A204.1 (cell line): ENCODE measurements around the gene ETNPPL.
"Not testable (repeated sequence)": the region's sequence is repeated elsewhere in the genome, so short reads cannot be mapped to it uniquely, and the experiment has no call there.

Experiments used
- FAIRE-seq: peaks from 2 replicates; lab custom pipeline; 2012; peaks lifted over from hg19 to GRCh38; lab: Jason Lieb, UNC

Gene ETNPPL

GRCh38 chr4:108754327-108754726, 8.5 kb downstream of the ETNPPL start:
- FAIRE-seq, result no peak

GRCh38 chr4:108751321-108751720, 11.5 kb downstream of the ETNPPL start:
- no peak for FAIRE-seq

- no peak for FAIRE-seq
These were observed 13.7 kb downstream of the ETNPPL start for GRCh38 chr4:108749119-108749518.

GRCh38 chr4:108746511-108746910, 16.3 kb downstream of the ETNPPL start:
- FAIRE-seq, result no peak

GRCh38 chr4:108744307-108744706, 18.5 kb downstream of the ETNPPL start:
- no peak for FAIRE-seq

GRCh38 chr4:108742451-108743420, 20.1 kb downstream of the ETNPPL start:
- FAIRE-seq, result no peak

- FAIRE-seq, result no peak
These were observed 24.7 kb downstream of the ETNPPL start for GRCh38 chr4:108738003-108738706.

GRCh38 chr4:108731006-108731405, 31.8 kb downstream of the ETNPPL start:
- no peak for FAIRE-seq

GRCh38 chr4:108730579-108730978, 32.3 kb downstream of the ETNPPL start:
- no peak for FAIRE-seq

- no peak for FAIRE-seq
These were observed 33.1 kb downstream of the ETNPPL start for GRCh38 chr4:108729731-108730130.

GRCh38 chr4:108725457-108725856, 37.4 kb downstream of the ETNPPL start:
- FAIRE-seq, result no peak

- FAIRE-seq, result no peak
These were observed 45.5 kb downstream of the ETNPPL start for GRCh38 chr4:108717386-108717785.

GRCh38 chr4:108716340-108716739, 46.5 kb downstream of the ETNPPL start:
- no peak for FAIRE-seq

GRCh38 chr4:108714880-108715279, 48.0 kb downstream of the ETNPPL start:
- no peak for FAIRE-seq

- not testable (repeated sequence) for FAIRE-seq
These were observed 52.3 kb downstream of the ETNPPL start for GRCh38 chr4:108710578-108710977.

- FAIRE-seq, result no peak
These were observed 53.1 kb downstream of the ETNPPL start for GRCh38 chr4:108709722-108710121.

GRCh38 chr4:108709234-108709633, 53.6 kb downstream of the ETNPPL start:
- no peak for FAIRE-seq

- FAIRE-seq, result no peak
These were observed 56.6 kb downstream of the ETNPPL start for GRCh38 chr4:108706289-108706688.

- no peak for FAIRE-seq
These were observed 58.9 kb downstream of the ETNPPL start for GRCh38 chr4:108703966-108704365.

- FAIRE-seq, result no peak
These were observed 59.5 kb downstream of the ETNPPL start for GRCh38 chr4:108703370-108703769.

GRCh38 chr4:108702960-108703359, 59.9 kb downstream of the ETNPPL start:
- FAIRE-seq, result no peak

- FAIRE-seq, result no peak
These were observed 62.6 kb downstream of the ETNPPL start for GRCh38 chr4:108700081-108700757.

- no peak for FAIRE-seq
These were observed 66.7 kb downstream of the ETNPPL start for GRCh38 chr4:108696160-108696559.
